Measurements from ENCODE around the gene BEND3.

DNA sequence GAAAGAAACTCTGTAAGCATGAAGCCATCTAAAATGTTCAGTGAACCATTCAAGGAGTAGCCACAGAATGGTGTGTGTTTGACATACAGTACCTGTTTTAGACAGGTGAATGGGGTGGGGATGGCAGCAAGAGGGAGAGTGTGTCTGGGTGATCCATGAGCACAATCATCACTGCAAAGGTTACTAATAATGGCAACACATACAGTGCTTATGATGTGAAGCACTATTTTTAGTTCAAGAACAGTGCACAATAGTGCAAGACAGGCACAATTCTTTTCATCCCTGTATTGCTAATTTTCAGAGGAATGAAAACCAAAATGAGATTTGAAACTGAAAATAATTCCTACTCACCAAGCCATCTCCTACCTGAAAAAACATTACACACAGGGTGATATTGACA lies 14.1 kb downstream of the BEND3 start:
- no peak for TF ChIP-seq EZH2 (IDR thresholded peaks at IDR 0.05; ENCODE audit: borderline replicate concordance, insufficient read depth, low read length, poor library complexity, severe bottlenecking)
- no peak for TF ChIP-seq CTCF (IDR thresholded peaks at IDR 0.05; ENCODE audit: poor library complexity, severe bottlenecking)
- no peak for TF ChIP-seq POLR2AphosphoS5 (IDR thresholded peaks at IDR 0.05)
- no peak for TF ChIP-seq RAD21 (conservative IDR thresholded peaks at IDR 0.05)
- TF ChIP-seq REST (IDR thresholded peaks at IDR 0.05; ENCODE audit: borderline replicate concordance), result no peak
- no peak for TF ChIP-seq SMC3 (conservative IDR thresholded peaks at IDR 0.05; ENCODE audit: poor library complexity)
- no peak for TF ChIP-seq TAF1 (IDR thresholded peaks at IDR 0.05; ENCODE audit: low read depth)
- no peak for TF ChIP-seq EP300 (conservative IDR thresholded peaks at IDR 0.05; ENCODE audit: poor library complexity, severe bottlenecking)
